Stimulated activated CD8-positive, alpha-beta memory T cell treated with anti-CD3 and anti-CD28 coated beads, Interleukin-4, amount 100 ng/mL, for 48 hours (primary cell): Measurements from ENCODE around the gene HEYL.
"Not testable (repeated sequence)": the region's sequence is repeated elsewhere in the genome, so short reads cannot be mapped to it uniquely, and the experiment has no call there.

Experiments
- DNase-seq: peaks from one replicate; pipeline ENCODE4 v3.0.0-alpha.2; 2020

The HEYL gene

GRCh38 chr1:39635871-39636210 lies 3.6 kb downstream of the HEYL start:
- no peak for DNase-seq

GRCh38 chr1:39635205-39635870 lies 4.1 kb downstream of the HEYL start:
- no peak for DNase-seq

- DNase-seq = no peak
These were observed 6.0 kb downstream of the HEYL start for GRCh38 chr1:39633422-39633821.

GRCh38 chr1:39632682-39633417 lies 6.6 kb downstream of the HEYL start:
- no peak for DNase-seq

GRCh38 chr1:39632323-39632681 lies 7.1 kb downstream of the HEYL start:
- DNase-seq = no peak

- DNase-seq = peak; percentile 43
These were observed 7.8 kb downstream of the HEYL start for GRCh38 chr1:39631361-39632322.

GRCh38 chr1:39628807-39629350 lies 10.6 kb downstream of the HEYL start:
- no peak for DNase-seq

- DNase-seq = no peak
These were observed 12.8 kb downstream of the HEYL start for GRCh38 chr1:39626646-39627045.

GRCh38 chr1:39625462-39626273 lies 13.8 kb downstream of the HEYL start:
- no peak for DNase-seq

GRCh38 chr1:39625009-39625408 lies 14.4 kb downstream of the HEYL start:
- DNase-seq = no peak

- no peak for DNase-seq
These were observed 16.4 kb downstream of the HEYL start for GRCh38 chr1:39623053-39623452.

- DNase-seq = no peak
These were observed 17.0 kb downstream of the HEYL start for GRCh38 chr1:39622427-39622826.

- no peak for DNase-seq
These were observed 18.7 kb downstream of the HEYL start for GRCh38 chr1:39620659-39621165.

GRCh38 chr1:39617488-39618049 lies 21.9 kb downstream of the HEYL start:
- DNase-seq = no peak

GRCh38 chr1:39615086-39615673 lies 24.3 kb downstream of the HEYL start:
- no peak for DNase-seq

- no peak for DNase-seq
These were observed 25.0 kb downstream of the HEYL start for GRCh38 chr1:39614488-39614887.

GRCh38 chr1:39613250-39613649 lies 26.2 kb downstream of the HEYL start:
- no peak for DNase-seq

GRCh38 chr1:39609618-39610331 lies 29.7 kb downstream of the HEYL start:
- peak; percentile 92 for DNase-seq

- no peak for DNase-seq
These were observed 30.5 kb downstream of the HEYL start for GRCh38 chr1:39608921-39609320.

- DNase-seq = not testable (repeated sequence)
These were observed 35.8 kb downstream of the HEYL start for GRCh38 chr1:39603677-39604076.
